Tibial artery (tissue), 4 donors: ENCODE measurements around the gene PXYLP1.
A peak's percentile ranks its signal among the peaks of the same experiment; 100 is the strongest.

ENCODE experiments used
- DNase-seq, 2 donors: peaks; one replicate each; pipeline ENCODE4 v3.0.0-alpha.2; 2019
- H3K27ac ChIP-seq, 2 donors: fragments of 200-600 bp; sonication (generic) in 1 of 2; 1 replicate in 1 of 2; 2 replicates in 1 of 2; pipeline ENCODE4 v1.5.1; 2018 to 2019; ENCODE audit warnings: mild to moderate bottlenecking in 1 of 2
- H3K27me3 ChIP-seq, 2 donors: fragments of 200-600 bp; sonication (generic) in 1 of 2; one replicate each; pipeline versions ENCODE4 v1.5.1 to v1.6.0; 2016 to 2019
- H3K36me3 ChIP-seq, 3 donors: fragments of 200-600 bp; sonication (generic) in 2 of 3; one replicate each; pipeline ENCODE4 v1.5.1; 2016 to 2019; ENCODE audit warnings: mild to moderate bottlenecking in 2 of 3
- H3K4me1 ChIP-seq, 4 donors: fragments of 200-600 bp; sonication (generic) in 2 of 4; 1 replicate in 3 of 4; 2 replicates in 1 of 4; pipeline ENCODE4 v1.5.1; 2016 to 2019
- H3K4me3 ChIP-seq, 2 donors: fragments of 200-600 bp; sonication (generic) in 1 of 2; 1 replicate in 1 of 2; 2 replicates in 1 of 2; pipeline ENCODE4 v1.5.1; 2018 to 2019; ENCODE audit warnings: mild to moderate bottlenecking in 2 of 2
- H3K9me3 ChIP-seq, 3 donors: fragments of 200-600 bp; sonication (generic) in 1 of 3; one replicate each; pipeline ENCODE4 v1.5.1; 2016 to 2019
- CTCF ChIP-seq, 2 experiments: fragments of 200-600 bp in 1 of 2; fragments of 450-650 bp in 1 of 2; IDR thresholded peaks; one replicate each; pipeline ENCODE4 v1.5.1; 2017 to 2019; ENCODE audit warnings: antibody characterized with exemption in 2 of 2, mild to moderate bottlenecking in 1 of 2, moderate library complexity in 1 of 2
- intact Hi-C: fragments of 100-400 bp; cut with DNase I; formaldehyde crosslinking; loops from one replicate; pipeline ENCODE4 v1.15.0; 2023; ENCODE audit warnings: low total_unique reads

Gene PXYLP1

DNA sequence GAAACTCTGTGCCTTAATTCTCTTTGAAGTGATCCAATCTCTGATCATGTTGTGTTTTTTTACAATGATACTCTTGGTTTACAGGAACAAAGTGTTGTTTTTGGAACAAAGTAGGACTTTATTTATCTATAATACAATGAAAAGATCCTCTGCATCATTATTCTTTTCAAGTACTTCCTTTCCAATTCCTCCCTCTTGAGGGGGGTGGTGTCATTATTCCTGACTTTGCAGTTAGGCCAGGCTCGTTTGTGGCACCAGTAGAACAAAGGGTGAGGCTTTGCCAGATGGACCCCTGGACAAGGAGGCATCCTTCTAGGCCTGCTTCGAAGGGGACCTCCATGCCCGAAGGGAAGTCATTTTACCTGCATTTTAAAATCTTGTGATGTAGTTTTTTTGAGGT is 95.0 kb downstream of the PXYLP1 start:
- peaks cover 0 to 3% (median 0%) of the 10 kb centered on the region in 4 donors for H3K4me1 ChIP-seq
- no peaks in the 10 kb centered on the region for H3K27me3 ChIP-seq
- DNase-seq, result no peak
- no peaks in the 10 kb centered on the region for H3K36me3 ChIP-seq
- intact Hi-C loops, result no loop called here
- TF ChIP-seq CTCF (IDR thresholded peaks at IDR 0.05), result no peak
- H3K9me3 ChIP-seq, result no peaks in the 10 kb centered on the region
- H3K4me3 ChIP-seq, result no peak overlapping the region
- no peak overlapping the region for H3K27ac ChIP-seq

DNA sequence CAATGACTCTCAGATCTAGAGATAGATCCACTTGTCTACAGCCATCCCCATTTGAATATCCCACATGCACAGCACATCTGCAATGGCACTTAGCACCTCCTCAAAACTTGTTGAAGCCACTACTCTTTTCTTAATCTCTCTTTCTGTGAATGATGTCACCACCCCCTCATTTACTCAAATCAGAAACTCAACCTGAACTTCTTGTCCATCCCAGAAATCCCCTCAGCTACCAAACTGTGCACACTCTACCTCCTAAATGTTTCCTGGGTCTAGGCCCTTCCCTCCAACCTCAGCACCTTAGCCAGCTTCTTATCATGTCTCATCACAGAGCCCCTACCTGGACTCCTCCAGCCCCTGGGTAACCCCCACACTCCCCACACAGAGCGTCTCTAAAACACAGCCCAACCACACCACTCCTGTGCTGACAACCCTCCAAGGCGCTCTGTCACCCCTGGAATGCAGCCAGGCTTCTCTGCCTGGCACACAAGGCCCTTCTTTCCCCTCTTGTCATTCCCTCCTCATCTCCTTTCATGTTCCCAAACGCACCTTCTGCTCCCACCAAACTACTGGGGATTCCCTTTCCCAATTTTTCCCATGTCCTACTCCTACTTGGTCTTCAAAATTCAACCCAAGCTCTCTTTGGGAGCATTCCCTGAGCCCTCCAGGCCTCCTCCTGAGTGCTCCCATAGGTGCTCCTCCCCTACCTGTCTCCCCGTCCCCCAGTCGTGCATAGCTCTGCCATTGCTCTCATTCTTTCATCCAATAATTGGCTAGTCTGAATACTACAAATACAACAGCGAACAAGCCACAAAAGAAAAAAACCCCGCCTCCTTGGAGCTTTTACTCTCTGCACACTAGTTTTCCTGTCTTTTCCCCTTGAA is 96.9 kb downstream of the PXYLP1 start:
- Histone ChIP-seq H3K9me3 (no peaks in the 10 kb centered on the region), H3K36me3 (no peaks in the 10 kb centered on the region), H3K27me3 (no peaks in the 10 kb centered on the region), H3K4me1 (peaks cover 0 to 22% (median 12%) of the 10 kb centered on the region in 4 donors), H3K27ac (no peak overlapping the region), H3K4me3 (no peak overlapping the region)
- no peak for TF ChIP-seq CTCF (IDR thresholded peaks at IDR 0.05)
- no peak for DNase-seq
- intact Hi-C loops, result no loop called here

- Histone ChIP-seq H3K27ac (no peak overlapping the region), H3K27me3 (no peaks in the 10 kb centered on the region), H3K9me3 (no peaks in the 10 kb centered on the region), H3K4me1 (peaks cover 0 to 24% (median 12%) of the 10 kb centered on the region in 4 donors), H3K4me3 (no peak overlapping the region), H3K36me3 (no peaks in the 10 kb centered on the region)
- no peak for DNase-seq
- intact Hi-C loops, result no loop called here
- no peak for TF ChIP-seq CTCF (IDR thresholded peaks at IDR 0.05)
Measured at GRCh38 chr3:141330235-141330634, 98.6 kb downstream of the PXYLP1 start.

DNA sequence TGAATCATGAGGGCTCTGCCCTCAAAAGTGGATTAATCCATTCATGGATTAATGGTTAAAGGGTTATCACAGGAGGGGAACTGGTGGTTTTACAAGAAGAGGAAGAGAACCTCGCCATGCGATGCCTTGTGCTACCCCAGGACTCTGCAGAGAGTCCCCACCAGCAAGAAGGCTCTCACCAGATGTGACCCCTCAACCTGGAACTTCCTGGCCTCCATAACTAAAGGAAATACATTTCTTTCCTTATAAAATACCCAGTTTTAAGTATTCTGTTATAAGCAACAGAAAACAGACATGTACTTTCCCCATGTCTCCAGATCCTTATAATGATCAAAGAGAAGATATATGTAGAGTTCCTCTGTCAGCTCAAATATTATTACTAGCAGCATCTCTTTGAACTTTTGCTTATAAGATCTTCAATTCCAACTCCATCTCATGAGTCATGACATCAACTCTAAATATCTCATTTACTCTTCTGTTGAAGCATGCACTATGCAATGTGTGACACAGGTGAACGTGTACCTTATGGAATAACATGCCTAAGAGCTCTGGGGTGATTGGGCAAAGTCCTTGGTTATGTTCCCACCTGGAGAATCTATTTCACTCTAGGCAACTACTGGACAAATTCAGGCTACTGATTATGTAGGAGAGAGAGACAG is 99.2 kb downstream of the PXYLP1 start:
- H3K4me3 ChIP-seq, result no peak overlapping the region
- no peaks in the 10 kb centered on the region for H3K36me3 ChIP-seq
- no peak for TF ChIP-seq CTCF (IDR thresholded peaks at IDR 0.05)
- no peak for DNase-seq
- peaks cover 0 to 24% (median 12%) of the 10 kb centered on the region in 4 donors for H3K4me1 ChIP-seq
- intact Hi-C loops, result no loop called here
- H3K9me3 ChIP-seq, result no peaks in the 10 kb centered on the region
- no peaks in the 10 kb centered on the region for H3K27me3 ChIP-seq
- peak overlapping the region; percentile 35 to 56 for H3K27ac ChIP-seq

DNA sequence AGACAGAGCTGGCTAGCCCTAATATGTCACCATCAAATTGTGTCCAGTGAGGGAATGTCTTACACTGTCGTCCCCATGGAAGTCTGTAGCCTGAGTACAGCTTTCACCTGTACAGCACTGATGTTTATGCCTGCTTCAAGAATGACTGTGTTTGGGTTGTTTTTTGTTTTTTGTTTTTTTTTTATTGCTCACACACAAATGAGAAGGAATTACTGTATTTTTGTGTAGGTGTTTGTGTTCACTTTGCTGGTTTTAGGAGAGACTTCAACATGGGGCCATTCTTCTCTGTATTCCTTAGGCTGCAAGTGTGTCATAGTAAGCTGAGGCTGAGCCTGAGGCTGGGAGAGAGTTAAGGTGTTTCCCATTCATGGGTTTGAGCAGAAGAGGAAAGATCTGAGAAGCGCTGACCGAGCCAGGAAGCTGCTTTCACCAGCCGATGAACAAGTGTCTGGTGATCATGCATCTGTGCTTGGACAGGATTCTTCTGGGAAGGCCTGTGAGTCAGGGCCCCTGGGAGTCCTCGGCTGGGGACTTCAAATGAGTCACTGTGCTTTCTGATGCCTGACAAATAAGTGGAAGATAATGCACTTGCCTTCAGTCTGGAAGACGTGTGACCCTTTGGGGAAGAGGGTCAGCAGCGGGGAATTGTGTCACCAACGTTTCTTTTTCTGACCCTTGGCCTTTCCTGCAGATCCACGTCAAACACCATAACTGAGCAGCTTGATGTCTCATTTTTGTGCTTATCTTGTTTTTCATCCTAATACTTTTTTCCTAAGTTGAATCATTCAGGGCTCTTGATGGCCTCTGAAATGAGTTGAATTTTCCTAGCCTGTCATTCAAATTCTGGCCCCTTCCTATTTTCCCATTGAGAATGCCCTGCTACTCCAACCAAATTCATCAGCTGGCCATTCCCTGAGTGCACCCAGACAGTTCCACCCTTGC is 100.0 kb downstream of the PXYLP1 start:
- no peak for TF ChIP-seq CTCF (IDR thresholded peaks at IDR 0.05)
- DNase-seq, result peak; percentile 85 to 91

More for the DNA sequence above, 100.0 kb downstream of the PXYLP1 start:
- Histone ChIP-seq H3K27me3 (no peaks in the 10 kb centered on the region), H3K27ac (peak overlapping the region; percentile 56 to 61), H3K36me3 (no peaks in the 10 kb centered on the region), H3K4me1 (peaks cover 0 to 24% (median 12%) of the 10 kb centered on the region in 4 donors), H3K9me3 (no peaks in the 10 kb centered on the region), H3K4me3 (no peak overlapping the region)
- intact Hi-C loops, result no loop called here
